HG03432 (cell line): Measurements from ENCODE around the gene WDR7.
"Not testable (repeated sequence)": the region's sequence is repeated elsewhere in the genome, so short reads cannot be mapped to it uniquely, and the experiment has no call there.

Experiments used
- ATAC-seq: cut with Tn5 transposase; IDR thresholded peaks from one replicate; pipeline ENCODE4 v1.9.1; 2021; ENCODE audit warnings: mild to moderate bottlenecking, moderate library complexity; ENCODE audit not compliant: unreplicated experiment

The WDR7 gene

DNA sequence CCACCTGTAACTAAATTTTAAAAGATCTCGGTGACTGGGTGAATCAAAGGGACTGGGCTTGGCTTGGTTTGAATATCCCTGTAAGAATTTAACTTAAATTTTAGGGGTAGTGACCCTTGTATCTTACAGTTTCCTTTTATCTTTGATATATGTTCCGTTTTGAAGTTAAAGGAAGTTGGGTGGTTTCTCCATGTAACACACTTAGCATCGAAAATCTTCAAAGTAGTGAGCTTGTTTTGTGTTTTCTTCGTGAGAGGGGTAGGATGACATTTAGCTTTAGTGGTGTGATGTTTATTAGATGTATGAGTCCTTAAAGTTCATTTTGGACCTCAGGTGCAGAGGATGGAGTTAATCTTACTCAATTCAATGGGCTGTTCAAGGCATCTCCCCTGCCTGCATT lies 1.6 kb downstream of the WDR7 start:
- no peak for ATAC-seq

DNA sequence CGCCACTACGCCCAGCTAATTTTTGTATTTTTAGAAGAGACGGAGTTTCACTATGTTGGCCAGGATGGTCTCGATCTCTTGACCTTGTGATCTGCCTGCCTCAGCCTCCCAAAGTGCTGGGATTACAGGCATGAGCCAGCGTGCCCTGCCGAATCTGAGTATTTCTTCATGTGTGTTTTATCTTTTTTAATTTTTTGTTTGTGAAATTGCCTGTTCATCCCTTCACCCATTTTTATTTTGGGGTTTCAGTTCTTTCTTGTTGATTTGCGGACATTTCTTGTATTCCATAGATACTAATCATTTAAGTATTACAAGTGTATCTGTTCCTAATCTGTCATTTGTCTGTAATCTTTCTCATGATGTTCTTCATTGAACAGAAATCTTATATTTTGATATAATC lies 3.1 kb downstream of the WDR7 start:
- ATAC-seq, result not testable (repeated sequence)

DNA sequence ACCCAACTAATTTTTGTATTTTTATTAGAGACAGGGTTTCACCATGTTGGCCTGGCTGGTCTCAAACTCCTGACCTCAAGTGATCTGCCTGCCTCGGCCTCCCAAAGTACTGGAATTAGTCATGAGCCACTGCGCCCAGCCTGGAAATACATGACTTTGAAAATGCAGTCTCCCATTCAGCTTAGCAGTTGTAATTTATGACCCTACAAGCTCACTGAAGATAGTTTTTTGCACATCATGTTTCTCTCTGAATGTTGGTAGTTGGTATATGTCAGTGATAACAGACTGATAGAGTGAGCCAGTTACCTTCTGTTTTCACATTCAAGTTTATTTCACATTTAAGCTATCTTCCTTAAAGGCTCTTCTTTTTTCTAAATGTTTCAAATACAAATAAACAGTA lies 7.1 kb downstream of the WDR7 start:
- ATAC-seq, result no peak

DNA sequence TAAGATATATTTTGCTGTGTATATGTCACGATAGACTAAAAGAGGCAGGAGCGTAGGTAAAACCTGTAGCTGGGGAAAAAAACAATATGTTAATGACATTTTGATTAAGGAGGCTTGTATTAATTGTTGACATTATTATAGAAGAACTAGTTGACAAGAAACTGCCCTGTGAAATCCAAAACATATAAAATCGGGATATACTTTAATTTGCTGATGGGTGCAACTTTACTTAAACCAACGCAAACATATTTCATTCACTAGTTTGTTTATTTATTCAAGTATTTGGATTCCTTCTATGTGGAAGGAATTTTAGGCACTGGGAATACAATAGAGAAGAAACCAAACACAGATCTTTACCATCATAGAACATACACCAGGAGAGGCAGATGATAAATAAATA lies 8.0 kb downstream of the WDR7 start:
- ATAC-seq, result no peak

DNA sequence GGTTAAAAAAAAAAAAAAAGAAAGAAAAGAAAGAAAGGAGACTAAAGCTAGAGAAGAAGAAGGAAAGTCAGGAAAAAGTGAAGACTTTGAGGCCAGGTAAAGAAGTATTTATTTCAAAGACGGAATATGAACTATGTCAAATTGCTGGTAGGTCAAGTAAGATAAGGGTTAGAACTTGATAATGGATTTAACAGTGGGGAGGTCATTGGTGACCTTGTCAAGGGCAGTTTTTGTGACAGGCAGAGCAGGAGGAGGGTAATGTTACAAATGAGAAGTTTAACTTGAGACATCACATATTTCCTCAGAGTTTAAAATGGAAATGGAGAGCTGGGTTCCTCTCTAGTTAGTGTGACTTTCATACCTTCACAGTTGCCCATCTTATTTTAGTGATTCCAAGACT lies 9.5 kb downstream of the WDR7 start:
- no peak for ATAC-seq

DNA sequence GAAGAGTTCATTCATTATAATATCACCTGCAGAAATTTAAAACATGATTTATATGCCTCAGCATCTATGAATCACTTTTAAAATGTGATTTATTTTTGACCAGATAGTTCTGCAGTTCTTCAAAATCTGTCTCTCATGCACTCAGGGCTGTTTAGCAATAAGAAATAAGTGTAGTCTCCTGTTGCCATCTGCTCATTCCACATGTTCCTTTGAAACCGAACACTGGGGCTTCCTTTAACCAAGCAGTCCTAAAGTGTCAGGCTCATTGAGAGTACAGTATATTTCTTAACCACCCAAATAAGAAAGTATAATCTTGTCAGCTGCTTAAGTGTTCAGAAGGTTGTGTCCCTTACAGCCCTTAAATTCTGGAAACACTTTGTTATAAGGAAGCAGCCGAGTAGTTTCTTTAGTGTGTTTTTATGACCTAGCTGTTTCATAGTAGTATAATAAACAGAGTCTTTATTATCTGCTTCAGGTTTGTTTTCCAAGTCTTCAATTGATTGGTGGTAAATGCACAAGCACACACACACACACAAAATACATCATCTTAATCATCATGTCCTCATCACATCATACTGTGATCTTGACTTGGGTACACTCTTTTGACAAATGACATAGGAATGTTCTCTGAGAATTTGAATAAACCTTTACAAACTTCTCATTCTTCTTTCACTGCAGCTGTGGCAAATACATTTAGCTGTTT lies 10.4 kb downstream of the WDR7 start:
- no peak for ATAC-seq

DNA sequence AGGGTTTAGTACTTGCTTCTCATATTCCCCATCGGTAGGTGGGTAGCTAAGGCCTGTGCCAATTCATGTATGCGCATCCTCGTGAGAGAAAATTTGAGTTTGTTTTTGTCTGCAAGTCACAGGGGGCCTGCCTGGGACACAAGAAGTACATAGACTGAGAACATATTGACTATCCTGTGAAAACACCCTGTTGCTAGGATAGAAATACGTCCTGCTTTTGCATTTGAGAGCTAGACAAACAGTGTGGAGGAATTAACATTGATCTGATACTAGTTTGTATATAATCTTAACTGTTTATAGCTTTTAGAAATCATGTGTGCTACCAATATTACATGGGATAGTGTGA lies 10.9 kb downstream of the WDR7 start:
- ATAC-seq, result no peak

DNA sequence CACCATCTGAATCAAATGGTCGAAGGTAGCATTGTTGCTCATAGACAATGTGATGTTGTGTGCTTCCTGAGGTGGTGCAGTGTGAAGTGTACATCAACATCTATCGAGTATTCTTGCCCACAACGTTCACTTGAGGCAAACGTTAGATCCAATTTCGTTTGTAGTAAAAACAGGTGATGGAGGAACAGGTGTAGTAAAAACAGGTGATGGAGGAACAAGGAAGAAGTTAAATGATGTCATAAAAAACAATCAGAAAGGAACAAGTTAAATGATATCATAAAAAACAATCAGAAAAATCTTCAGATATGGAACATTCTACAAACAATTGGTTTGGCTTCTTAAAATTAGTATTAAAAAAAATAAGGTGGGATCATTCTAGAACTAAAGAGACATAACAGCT lies 11.3 kb downstream of the WDR7 start:
- no peak for ATAC-seq

DNA sequence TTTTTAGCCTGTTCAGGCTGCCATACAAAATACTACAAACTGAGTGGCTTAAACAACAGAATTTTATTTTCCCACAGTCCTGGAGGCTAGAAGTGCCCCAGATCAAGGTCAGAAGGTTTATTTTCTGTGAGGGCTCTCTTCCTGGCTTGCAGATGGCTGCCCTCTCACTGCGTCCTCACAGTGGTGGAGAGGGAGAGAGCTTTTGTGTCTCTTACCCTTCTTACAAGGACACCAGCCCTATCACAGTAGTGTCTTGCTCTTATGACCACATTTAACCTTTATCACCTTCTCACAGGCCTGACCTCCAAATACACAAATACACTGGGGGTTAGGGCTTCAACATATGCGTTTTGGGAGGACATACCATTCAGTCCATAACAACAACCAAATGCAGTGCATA lies 11.7 kb downstream of the WDR7 start:
- ATAC-seq, result no peak

DNA sequence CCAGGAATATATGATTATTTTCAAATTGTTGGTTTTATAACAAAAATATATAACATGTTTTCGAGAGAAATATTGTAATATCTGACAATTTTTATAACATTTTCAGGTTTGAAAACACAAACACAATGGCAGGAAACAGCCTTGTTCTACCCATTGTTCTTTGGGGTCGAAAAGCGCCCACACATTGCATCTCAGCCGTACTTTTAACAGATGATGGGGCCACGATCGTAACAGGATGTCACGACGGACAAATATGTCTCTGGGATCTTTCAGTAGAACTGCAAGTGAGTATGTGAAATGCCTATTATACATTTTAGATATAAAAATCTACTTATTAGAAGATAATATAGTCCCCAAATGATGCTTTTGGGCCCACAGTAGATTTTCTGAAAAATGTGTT lies 21.2 kb downstream of the WDR7 start:
- no peak for ATAC-seq

DNA sequence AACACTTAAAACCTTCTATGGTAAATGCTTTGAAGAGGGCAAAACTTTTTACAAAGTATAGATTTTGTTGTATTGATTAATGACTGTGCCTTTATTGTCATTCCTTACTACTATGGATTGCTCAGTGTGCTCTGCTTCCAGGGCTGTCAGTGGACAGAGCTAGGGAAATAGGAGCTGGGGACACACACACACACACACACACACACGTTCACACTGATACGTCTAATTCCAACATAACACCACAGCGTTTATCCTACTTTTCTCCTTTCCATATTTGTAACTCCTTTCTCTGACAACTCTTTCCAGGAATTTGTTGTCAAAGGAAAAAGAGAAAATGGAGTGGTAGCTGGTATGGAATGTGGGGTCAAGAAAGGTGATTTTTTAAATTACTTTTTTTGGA lies 21.8 kb downstream of the WDR7 start:
- ATAC-seq, result no peak

DNA sequence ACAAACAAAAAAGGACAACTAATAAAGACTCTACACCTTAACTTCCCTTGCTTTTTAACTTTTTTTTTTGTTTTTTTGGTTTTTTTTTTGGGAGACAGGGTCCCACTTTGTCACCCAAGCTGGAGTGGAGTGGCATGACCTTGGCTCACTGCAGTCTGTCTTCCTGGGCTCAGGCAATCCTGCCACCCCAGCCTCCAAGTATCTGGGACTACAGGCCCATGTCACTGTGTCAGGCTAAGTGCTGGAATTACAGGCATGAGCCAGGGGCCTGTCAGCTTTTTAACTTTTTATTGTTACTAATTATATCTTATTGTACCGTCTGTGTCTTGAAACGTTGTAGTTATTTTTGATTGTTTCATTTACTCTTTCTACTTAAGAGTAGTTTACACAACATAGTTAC lies 25.5 kb downstream of the WDR7 start:
- no peak for ATAC-seq

DNA sequence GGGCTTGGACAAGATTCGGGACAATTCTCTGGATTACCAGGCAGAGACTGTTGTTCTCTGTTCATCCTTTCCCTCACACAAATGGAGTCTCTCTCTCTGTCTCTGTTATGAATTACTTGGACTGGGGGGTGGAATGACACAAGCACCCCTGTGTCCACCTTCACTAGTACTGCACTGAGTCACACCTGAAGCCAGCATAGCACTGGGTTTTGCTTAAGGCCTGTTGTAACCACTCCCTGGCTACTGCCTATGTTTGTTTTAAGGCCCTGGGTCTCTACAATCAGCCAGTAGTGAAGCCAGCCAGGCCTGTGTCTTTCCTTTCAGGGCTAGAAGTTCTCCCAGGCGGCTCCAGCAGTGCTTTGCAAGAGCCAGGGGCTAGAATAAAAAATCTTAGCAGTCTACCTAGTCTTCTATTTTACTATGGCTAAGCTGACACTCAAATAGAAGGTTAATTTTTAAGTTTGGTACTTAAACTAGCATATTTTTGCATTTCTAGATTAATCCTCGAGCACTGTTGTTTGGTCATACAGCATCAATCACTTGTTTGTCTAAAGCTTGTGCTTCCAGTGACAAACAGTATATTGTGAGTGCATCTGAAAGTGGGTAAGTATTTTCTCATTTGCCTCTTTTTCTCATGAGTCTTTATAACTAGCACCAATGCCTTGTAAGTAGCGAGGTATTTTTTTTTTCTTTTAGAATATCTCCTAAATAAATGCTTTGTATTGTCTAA lies 27.8 kb downstream of the WDR7 start:
- ATAC-seq, result no peak

DNA sequence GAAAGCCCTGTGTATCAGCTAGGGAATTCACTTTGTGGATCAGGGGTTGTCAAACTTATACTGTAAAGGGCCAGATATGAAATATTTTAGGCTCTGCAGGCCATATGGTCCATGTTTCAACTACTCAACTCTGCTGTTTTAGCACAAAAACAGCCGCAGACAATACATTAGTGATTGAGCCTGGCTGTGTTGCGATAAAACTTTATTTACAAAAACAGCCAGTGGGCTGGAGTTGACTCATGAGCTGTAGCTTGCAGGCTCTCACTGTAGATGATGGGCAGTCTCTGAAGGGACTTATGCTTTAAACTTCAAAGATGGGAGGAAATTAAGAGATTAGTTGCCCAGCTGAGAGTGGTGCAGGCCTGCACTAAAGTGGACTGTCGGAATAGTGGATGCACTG lies 33.1 kb downstream of the WDR7 start:
- ATAC-seq, result no peak

DNA sequence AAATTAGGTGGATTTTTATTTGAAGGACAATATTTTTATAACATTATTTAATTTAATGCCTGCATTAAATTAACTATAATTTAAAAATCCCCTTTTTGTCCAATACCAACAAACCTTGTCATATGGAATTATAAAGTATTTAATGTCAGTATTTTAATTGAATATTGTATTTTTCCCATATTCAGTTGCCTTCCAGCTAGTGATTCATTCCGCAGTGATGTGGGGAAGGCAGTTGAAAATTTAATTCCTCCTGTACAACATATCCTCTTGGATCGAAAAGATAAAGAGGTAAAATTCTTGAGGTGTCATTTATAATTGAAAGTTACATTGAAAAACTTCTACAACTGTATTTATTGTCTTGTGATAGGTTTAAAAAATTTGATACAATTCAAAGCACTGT lies 40.4 kb downstream of the WDR7 start:
- ATAC-seq, result no peak

DNA sequence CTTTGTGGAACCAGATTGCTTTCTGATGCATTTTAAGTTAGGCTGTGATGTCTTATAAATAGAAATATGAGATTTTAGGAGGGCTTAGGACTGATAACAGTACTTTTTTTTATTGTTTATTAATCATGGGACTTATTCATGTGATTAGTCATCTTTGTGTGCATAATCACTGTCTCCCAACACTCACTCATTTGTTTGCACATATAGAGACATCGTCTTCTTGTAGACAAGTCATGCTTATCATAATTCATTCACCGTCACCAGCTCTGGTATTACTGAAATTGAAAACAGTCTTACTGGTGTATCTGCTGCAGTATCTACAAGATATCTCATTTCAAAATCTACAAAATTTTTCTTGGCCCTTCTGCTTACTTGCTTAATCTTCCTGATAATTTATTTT lies 45.8 kb downstream of the WDR7 start:
- ATAC-seq, result no peak

DNA sequence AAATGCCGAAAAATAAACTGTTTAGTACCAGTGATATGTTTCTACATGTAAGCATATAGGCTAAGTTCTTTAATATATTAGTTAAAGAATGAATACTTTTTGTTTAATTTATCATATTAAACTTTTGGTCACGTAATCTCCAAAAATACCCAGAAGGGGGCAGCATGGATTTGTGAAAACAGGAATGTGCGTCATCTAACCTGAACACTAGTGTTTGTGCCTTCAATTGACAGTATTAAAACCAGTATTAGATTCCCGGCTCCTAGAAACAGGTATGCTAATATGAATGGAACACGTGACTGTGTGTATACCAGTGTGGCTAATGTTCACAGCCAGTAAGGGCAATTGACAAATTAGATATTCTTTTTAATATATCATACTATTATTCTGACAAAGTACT lies 51.8 kb downstream of the WDR7 start:
- no peak for ATAC-seq

DNA sequence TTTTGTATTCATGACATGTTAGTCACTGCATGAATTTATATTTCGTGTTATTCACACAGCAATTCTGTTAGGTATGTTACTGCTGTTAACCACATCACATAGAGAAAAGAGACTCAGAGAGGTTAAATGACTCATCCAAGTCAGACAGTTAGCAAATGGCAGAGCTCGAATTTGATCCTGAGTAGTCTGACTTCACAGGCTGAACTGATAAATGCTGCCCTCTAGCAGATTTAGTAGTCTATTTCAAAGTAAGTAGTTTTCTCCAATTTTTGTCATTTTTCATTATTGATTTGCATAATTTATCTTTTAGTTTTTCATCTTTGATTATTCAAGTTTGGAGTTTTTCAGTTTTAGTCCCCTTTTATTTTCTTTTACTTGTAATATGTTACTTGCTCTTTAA lies 58.3 kb downstream of the WDR7 start:
- ATAC-seq, result peak; percentile 100

DNA sequence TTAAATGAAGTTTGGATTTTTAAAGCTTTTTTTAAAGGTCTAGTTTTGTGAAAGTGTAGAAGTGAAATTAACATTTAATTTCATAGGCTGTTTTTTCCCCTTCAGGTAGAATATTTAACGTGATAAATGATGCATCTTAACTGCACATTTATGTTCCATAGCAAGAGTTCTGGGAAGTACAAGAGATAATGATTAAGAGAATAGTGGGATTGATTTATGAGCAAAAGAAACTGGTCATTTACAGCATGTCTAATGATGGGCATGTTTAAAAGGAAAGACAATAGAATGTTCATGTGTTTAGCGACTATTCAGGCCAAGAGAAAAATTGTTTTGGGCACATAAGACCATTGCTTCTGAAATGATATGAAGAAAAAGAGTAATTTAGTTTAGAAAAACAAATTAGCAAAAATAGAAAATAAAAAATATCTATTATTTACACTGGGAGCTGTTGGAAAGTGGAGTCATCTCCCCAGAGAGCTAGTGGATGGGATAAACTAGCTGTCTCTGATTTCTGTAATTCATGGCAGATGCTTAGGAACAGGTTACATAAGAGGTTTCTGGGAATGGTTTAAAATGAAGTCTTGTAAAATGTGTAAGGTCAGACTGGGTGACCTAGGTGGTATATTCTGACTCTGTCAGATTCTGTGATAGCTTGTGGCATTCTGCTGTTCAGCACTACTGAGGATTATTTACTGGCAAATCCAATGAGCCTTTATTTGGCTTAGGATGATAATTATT lies 60.7 kb downstream of the WDR7 start:
- ATAC-seq, result no peak

DNA sequence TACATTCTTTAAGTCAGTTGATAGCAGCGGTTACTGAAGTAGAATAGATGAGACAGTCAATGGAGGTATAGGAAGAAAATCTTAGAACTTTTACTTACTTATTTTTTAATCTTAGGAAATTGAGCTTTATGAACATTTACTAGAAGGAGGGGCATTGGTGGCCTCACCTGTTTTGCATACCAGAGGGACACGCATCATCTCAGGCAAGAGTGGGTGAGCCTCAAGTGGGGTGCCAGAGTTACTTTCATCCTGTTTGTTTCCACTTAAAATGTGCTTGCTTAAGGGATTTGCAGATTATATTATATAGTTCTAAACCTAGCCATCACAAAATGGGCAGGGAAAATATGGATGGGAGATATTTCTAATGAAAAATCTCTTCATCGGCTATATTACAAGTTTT lies 61.6 kb downstream of the WDR7 start:
- no peak for ATAC-seq

DNA sequence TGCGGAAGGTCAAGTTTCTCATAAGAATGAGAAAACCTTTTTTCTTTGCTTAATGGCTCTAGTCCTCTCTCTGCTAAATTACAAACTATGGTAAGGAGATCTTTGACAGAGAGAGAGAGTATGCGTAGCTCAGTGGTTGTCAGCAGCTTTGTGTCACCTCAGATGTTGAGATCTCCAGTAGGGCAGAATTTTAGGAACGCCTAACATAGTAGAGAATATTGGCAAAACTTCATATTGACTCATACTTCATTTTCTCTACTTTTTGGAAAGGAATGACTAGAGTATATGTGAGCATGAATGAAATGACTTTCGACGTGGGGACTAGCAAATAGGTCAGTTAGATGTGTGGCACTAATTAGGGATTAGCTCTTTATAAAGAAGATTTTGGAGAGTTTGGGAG lies 64.0 kb downstream of the WDR7 start:
- ATAC-seq, result no peak

DNA sequence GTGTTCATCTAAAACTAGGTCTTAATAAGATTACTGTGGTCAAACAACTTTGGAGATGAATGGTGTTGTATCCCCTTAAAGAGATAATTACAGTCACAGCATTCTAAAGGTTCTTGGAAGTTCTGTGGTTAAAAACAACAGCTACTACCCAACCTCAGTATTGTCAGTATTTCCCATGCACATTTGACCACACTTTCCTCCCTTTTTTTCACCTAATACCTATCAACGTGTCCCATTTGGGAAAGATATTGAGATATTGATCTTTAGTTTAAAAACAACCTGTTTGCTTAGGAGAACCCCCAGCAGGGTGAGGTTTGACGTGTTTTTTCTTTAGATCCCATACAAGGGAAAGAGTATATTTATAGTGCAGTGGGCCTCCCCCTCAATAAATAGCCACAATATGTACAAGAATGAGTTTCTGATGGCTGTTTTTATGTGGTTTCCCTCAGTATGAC lies 65.6 kb downstream of the WDR7 start:
- ATAC-seq, result peak; percentile 71
